Measurements from ENCODE around the gene PATJ. TPM values are rescaled to one million over a fixed set of nuclear protein-coding genes. Genes with fewer than 3 reads are reported as not detected.

PATJ gene
- polyA plus RNA-seq, 1 donor from 2014 or later: 7.8 TPM

DNA sequence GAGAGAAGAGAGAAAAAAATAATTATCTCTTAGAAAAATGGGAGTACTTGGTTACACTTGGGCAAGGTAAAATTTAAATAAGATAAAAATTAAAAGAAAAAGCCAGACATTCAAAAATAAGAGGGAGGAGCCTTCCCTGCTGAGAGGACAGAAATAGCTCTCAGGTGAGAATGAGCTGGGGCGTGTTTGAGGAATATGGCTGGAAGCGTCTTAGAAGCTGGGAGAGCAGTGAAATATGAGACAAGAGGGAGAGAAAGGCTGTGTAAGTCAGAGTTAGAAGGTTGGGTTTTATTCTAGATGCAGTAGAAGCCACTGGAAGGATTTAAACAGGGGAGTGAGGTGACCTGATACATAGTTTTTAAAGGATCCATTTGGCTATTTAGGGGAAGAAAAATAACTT lies 298.2 kb downstream of the PATJ start:
- H3K36me3 ChIP-seq (ENCODE audit: insufficient read depth, low read length): no peaks in the 10 kb centered on the region
- no peak overlapping the region for H2AFZ ChIP-seq (ENCODE audit: low read depth, low read length)
- H4K20me1 ChIP-seq (ENCODE audit: insufficient read depth): no peaks in the 10 kb centered on the region
- no peaks in the 10 kb centered on the region for H3K9me2 ChIP-seq (ENCODE audit: insufficient read depth, low read length)
- H3F3A ChIP-seq (ENCODE audit: insufficient read depth, low read length, poor library complexity, severe bottlenecking): no peaks in the 10 kb centered on the region
- H3K9ac ChIP-seq (ENCODE audit: low read length): no peak overlapping the region
- no peak overlapping the region for H3K4me2 ChIP-seq (ENCODE audit: low read length)
- H3K9me3 ChIP-seq (ENCODE audit: low read length): no peaks in the 10 kb centered on the region
- H3K27ac ChIP-seq (ENCODE audit: low read length): no peak overlapping the region
- H3K4me3 ChIP-seq (ENCODE audit: low read length): no peak overlapping the region
- no peak for TF ChIP-seq EZH2 (IDR thresholded peaks at IDR 0.05; ENCODE audit: borderline replicate concordance, insufficient read depth, low read length, poor library complexity, severe bottlenecking)
- no peak for TF ChIP-seq SMC3 (conservative IDR thresholded peaks at IDR 0.05; ENCODE audit: poor library complexity)
- TF ChIP-seq CTCF (IDR thresholded peaks at IDR 0.05; ENCODE audit: poor library complexity, severe bottlenecking): no peak
- TF ChIP-seq, protein P1, sequence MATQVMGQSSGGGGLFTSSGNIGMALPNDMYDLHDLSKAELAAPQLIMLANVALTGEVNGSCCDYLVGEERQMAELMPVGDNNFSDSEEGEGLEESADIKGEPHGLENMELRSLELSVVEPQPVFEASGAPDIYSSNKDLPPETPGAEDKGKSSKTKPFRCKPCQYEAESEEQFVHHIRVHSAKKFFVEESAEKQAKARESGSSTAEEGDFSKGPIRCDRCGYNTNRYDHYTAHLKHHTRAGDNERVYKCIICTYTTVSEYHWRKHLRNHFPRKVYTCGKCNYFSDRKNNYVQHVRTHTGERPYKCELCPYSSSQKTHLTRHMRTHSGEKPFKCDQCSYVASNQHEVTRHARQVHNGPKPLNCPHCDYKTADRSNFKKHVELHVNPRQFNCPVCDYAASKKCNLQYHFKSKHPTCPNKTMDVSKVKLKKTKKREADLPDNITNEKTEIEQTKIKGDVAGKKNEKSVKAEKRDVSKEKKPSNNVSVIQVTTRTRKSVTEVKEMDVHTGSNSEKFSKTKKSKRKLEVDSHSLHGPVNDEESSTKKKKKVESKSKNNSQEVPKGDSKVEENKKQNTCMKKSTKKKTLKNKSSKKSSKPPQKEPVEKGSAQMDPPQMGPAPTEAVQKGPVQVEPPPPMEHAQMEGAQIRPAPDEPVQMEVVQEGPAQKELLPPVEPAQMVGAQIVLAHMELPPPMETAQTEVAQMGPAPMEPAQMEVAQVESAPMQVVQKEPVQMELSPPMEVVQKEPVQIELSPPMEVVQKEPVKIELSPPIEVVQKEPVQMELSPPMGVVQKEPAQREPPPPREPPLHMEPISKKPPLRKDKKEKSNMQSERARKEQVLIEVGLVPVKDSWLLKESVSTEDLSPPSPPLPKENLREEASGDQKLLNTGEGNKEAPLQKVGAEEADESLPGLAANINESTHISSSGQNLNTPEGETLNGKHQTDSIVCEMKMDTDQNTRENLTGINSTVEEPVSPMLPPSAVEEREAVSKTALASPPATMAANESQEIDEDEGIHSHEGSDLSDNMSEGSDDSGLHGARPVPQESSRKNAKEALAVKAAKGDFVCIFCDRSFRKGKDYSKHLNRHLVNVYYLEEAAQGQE (IDR thresholded peaks at IDR 0.05; ENCODE audit: borderline replicate concordance): no peak
- no peak for TF ChIP-seq EP300 (conservative IDR thresholded peaks at IDR 0.05; ENCODE audit: poor library complexity, severe bottlenecking)
- TF ChIP-seq POLR2AphosphoS5 (IDR thresholded peaks at IDR 0.05): no peak
- TF ChIP-seq MXI1 (conservative IDR thresholded peaks at IDR 0.05; ENCODE audit: poor library complexity, severe bottlenecking): no peak
- no peak for TF ChIP-seq TAF1 (IDR thresholded peaks at IDR 0.05; ENCODE audit: low read depth)
- TF ChIP-seq RAD21 (conservative IDR thresholded peaks at IDR 0.05): no peak
- no peaks in the 10 kb centered on the region for H3K79me2 ChIP-seq (replicated peaks; ENCODE audit: insufficient read depth, low read length)
- no peaks in the 10 kb centered on the region for H3K27me3 ChIP-seq (ENCODE audit: insufficient read depth, low read depth, low read length)

DNA sequence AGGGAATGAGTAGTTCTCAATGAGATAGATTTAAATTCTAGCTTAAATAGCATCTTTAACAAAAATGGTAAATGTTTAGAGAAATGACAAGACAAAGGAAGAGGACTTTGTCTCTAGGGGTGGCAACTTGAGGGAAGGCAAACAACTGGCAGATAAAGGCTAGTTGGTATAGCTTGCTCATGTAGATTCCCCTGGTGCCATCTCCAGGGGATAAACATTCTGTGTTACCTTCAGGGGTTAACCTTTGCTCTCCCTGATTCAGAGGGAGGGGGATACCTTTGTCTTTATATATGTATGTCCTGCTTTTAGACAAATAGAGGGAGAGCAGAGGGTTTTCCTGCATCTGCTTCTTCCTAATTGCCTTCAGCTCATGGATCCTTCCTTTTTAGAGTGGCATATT lies 298.7 kb downstream of the PATJ start:
- Histone ChIP-seq H3F3A (ENCODE audit: insufficient read depth, low read length, poor library complexity, severe bottlenecking) (no peaks in the 10 kb centered on the region), H3K79me2 (replicated peaks; ENCODE audit: insufficient read depth, low read length) (no peaks in the 10 kb centered on the region), H3K9me3 (ENCODE audit: low read length) (no peaks in the 10 kb centered on the region), H4K20me1 (ENCODE audit: insufficient read depth) (no peaks in the 10 kb centered on the region), H3K27me3 (ENCODE audit: insufficient read depth, low read depth, low read length) (no peaks in the 10 kb centered on the region), H3K36me3 (ENCODE audit: insufficient read depth, low read length) (no peaks in the 10 kb centered on the region), H2AFZ (ENCODE audit: low read depth, low read length) (no peak overlapping the region), H3K27ac (ENCODE audit: low read length) (no peak overlapping the region), H3K9me2 (ENCODE audit: insufficient read depth, low read length) (no peaks in the 10 kb centered on the region), H3K9ac (ENCODE audit: low read length) (no peak overlapping the region), H3K4me3 (ENCODE audit: low read length) (no peak overlapping the region), H3K4me2 (ENCODE audit: low read length) (no peak overlapping the region)
- no peak for TF ChIP-seq CTCF (IDR thresholded peaks at IDR 0.05; ENCODE audit: poor library complexity, severe bottlenecking)

Measured in neural cell (in vitro differentiated cells).